Activated CD8-positive, alpha-beta memory T cell treated with anti-CD3 and anti-CD28 coated beads for 48 hours (primary cell): Measurements from ENCODE around the gene CYP39A1.

Experiments
- DNase-seq, 3 experiments: peaks; one replicate each; pipeline ENCODE4 v3.0.0-alpha.2; 2020; ENCODE audit warnings: low read depth in 2 of 3, low spot score in 2 of 3

CYP39A1 gene

DNA sequence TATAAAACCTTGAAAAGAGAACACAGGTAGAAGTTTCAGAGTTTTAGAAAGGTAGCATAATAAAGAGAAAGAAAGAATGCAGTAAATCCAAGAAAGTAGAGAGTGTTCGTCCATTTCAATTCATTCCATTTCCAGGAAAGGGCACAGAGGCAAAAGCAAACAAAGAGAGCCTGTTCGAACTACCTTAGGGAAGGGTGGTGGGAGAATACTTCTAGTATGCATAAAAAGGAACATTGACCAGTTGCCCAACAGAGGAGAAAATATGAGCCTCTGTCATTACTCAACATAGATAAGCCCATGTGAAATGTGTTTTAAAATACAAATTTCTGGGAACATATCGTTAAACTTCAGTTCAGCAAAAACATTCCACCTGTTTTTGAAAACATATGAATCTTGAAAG lies 60.6 kb downstream of the CYP39A1 start:
- DNase-seq = no peak

DNA sequence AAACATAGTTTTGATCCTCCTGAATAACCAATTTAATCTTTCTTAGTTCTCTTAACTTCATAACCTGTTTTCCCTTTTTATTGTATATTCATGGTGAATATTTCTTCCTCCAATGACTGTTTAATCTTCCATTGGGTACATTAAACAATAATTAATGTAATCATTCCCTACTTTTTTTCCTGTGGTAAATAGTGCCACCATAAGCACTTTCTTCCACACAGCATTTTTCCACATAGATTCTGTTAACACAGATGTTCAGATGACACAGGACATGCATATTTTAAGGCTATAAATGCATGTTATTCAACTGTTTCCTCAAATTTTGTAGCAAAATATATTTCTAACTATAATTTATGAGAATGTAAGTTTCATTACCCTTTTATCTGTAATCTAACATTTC lies 61.9 kb downstream of the CYP39A1 start:
- DNase-seq = no peak

DNA sequence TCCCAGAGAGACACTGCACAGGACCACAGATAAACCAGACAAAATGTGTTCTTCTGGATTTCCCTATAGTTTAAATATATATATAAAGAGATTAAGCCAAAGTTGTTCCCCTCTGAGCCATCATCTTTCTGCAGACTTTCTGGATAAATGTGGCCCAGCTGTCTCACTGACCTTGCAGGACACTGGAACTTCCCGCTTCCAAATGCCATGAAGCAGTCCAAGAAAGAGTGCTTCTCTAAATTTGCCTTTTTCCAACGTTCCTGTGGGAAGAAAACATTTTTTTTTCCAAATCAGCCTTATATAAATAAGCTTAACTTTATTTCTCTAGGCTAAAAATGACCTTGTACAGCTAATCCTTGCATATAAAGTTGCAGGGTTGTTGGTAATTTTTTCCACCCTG lies 65.7 kb downstream of the CYP39A1 start:
- no peak for DNase-seq

DNA sequence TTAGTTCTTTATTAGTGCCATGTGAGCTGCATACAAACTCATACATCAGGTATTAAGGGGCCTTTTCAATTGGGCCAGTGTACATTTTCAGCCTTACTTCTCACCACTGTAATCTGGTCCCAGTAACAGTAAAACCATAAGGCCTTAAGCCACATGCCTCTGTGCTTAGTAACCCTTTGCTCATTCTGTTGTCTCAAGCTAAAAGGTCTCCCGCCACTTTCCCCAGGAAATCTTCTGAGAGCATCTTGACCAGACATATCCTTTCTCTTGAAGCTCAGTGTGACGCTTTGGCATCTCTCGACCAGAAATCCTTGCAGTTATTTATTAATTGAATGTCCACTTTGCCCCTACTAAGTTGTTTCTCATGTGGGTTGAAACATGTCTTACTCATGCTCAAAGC lies 68.0 kb downstream of the CYP39A1 start:
- DNase-seq = no peak

DNA sequence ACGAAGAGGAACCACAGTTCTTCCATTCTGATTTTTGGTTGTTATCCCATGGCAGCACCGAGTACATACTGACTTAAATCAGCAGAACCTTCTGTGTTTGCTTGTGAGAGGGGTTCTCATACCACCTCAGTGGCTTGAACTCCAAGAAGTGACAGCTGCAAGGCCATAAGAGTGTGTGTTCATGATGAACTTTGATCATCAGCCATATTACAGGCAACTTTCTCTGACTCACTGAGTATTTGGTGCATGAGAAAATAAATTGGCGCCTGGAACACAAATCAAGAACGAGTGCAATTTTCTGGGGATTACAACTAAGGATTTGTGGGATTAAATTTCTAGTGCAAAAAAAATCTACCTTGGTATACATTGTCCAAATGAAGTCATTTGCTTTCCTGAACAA lies 68.9 kb downstream of the CYP39A1 start:
- no peak for DNase-seq

DNA sequence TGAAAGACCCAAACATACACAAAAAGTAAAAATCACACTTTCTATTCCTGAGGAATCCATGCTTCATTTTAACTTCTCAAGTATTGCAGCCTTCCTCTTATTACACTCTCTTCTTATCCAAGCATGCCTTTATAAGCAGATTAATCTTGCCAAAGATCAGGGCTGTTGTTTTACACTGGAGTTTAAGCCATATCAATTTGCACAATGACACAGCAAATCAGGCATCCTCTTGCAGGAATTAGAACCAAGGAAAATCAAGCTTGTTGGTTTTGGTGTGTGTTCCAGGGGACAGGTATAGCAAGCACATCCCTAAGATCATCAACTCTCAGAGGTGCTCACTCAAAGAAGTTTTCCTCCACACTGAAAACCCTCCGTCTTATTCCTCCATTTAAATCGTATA lies 69.5 kb downstream of the CYP39A1 start:
- DNase-seq = no peak

DNA sequence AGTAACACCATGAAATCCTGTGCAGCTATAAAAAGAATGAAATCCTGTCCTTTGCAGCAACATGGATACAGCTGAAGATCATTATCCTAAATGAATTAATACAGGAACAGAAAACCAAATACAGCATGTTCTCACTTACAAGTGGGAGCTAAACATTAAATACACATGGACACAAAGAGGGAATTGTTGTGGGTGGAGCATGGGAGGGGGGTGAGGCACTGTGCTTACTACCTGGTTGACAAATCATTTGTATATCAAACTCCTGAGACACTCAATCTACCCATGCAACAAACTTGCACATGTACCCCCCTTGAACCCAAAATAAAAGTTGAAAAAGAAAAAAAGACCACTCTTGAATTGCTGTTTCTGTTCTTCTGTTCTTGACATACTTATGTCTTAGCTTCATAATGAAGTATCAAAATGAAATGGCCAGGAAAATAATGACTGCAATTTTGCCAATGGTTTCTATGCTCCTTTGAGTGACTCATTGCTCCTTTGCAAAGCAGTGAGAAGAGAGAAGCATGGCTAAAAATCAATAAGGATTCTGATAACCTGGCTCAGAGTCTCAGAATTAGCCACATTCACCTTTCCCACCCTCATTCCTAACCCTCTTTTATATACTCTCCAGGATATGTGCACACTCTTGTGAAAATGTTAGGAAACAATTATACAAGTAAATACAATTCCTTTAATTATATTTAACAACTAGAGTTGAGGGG lies 71.0 kb downstream of the CYP39A1 start:
- no peak for DNase-seq

DNA sequence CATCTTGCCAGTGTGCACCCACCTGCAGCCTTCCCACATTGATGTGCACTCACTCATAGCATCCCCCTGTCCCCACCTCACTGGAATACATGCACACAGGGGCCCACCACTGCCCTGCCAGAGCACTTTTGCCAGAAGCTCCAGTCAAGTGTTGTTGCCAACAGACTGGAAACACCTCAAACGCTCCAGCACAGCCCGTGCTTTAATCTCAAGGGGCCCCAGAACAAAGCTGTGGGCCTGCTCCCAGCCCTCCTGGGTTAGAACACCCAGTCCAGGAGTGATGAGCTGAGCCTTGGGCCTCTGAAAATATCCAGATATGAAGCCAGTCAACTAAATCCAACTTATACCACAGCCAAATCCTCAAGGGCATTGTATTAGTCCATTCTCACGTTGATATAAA lies 77.1 kb downstream of the CYP39A1 start:
- no peak for DNase-seq

DNA sequence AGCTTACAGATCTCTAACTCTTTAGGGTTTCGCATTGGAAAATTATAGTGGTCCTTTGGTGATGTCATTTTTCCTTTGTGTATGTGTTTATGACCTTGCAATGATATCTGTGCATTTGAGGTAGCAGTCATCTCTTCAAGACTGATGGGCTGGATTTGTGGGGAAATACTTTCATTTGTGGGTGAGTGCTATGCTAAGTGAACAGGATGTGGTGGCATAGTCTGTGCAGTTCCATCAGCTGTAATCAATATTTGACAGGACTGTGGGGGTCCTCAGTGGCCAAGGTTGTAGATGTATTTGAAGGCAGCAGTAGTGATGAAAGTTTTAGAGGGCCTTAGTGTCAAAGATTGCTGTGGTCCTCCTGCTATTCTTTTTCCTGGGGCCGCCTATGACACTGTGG lies 79.5 kb downstream of the CYP39A1 start:
- no peak for DNase-seq

DNA sequence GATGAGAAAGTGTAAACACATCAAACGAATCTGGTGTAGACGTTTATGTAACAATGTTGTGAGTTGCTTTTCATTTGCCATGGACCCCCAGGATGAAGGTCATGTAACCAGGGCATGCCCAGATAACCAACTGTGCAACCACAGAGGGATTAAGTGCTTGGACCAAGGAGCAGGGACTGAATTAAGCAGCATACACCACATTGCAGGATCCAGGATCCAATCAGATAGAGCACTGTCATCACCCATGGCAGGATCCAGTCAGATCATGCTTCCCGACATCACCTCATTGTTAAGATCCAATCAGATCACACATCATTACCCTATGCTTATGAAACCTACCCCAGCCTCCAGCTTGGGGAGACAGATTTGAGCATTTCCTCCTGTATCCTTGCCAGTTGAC lies 87.1 kb downstream of the CYP39A1 start:
- no peak for DNase-seq

DNA sequence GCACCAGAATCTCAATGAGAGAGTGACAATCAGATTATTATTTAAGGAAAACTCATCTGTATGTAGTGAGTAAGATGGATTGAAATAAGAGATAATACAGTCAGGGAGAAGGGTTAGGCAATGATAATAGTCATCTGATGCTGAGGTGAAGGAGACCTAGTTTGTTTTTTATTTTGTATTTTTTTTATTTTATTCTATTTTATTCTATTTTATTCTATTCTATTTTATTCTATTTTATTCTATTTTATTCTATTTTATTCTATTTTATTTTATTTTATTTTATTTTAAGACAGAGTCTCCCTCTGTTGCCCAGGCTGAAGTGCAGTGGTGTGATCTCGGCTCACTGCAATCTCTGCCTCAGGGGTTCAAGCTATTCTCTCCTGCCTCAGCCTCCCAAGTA lies 88.7 kb downstream of the CYP39A1 start:
- no peak for DNase-seq

DNA sequence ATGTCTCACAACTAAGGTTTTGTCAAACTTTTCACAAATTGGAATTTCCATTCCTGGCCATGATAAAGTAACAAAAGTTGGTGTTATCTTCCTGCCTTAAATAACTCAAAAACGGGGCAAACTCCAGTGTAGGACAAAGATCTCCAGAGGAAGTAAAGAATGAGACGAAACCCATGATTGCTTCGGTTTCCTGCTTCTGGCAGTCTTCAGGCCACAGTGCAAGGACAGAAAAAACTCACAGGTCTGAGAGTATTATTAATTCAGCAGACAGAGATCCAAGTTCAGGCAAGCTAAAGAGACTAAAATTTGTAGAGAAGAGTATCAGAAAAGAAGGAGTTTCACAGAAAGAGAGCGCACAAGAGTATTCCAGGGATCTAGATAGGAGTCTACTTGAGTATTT lies 96.6 kb downstream of the CYP39A1 start:
- DNase-seq = no peak

DNA sequence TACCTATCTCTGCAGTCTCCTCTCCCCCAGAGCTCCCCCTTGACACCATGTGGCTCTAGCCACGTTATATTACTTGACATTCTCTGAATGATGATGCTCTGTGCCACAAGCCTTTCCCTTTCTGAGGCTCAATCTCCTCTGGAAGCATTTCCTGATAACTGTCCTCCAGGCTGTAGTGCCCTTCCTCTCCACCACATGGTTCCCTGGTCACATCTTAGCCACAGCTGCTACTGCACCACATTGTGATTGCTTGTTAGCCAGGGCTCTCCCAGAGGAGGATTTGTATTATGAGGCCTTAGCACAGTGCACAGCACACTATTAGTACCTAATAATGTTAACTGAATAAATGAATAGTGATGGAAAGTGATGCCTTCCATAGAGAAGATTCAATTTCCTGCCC lies 97.5 kb downstream of the CYP39A1 start:
- no peak for DNase-seq

DNA sequence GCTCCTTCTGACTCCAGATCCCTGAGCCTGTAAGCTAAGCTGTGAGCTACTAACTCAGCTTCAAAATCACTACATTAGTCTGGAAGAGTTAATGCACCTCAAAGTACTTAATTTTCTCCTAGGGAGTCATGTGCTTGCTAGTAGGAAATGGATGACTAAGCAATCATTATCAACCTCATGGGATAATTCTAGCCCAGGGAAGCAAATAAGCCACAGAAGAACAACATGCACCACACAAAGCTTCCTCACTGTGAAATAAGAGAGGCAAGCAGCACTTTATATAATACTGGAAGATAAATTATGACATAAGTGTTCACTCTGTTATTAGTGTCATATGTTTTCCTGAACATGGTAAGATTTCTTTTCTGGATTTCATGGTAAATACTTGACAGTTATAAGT lies 103.5 kb downstream of the CYP39A1 start:
- DNase-seq = no peak

DNA sequence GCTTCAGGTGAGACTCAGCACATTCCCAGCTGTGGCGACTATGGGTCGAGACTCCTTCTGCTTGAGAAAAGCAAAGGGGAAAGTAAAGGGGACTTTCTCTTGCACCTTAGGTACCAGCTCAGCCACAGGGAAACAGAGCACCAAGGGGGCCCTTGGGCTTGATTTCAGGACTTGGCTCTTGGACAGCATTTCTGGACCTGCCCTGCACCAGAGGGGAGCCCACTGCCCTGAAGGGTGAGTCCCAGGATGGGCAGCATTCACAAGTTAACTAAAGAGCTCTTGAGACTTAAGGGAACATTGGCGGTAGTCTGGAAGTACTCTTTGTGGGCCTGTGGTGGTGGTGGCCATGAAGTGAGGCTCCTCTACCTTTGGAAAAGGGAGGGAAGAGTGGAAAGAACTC lies 111.1 kb downstream of the CYP39A1 start:
- no peak for DNase-seq

DNA sequence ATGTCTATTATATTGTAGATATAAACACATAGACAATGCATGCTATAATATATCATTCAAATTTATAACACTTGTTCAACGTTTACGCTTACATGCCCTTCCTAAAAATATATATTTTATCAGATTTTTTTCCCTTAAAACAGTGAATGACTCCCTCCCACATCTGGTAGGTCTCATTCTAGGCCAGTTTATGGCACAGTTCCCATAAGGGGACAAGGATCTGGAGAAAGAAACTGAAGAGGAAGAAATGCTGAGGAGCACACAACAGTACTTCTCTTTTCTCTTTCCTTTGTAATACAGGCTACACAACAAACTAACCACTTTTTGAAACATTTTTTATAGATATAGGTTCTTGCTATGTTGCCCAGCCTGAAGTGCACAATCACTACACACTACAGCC lies 112.8 kb downstream of the CYP39A1 start:
- DNase-seq = no peak

DNA sequence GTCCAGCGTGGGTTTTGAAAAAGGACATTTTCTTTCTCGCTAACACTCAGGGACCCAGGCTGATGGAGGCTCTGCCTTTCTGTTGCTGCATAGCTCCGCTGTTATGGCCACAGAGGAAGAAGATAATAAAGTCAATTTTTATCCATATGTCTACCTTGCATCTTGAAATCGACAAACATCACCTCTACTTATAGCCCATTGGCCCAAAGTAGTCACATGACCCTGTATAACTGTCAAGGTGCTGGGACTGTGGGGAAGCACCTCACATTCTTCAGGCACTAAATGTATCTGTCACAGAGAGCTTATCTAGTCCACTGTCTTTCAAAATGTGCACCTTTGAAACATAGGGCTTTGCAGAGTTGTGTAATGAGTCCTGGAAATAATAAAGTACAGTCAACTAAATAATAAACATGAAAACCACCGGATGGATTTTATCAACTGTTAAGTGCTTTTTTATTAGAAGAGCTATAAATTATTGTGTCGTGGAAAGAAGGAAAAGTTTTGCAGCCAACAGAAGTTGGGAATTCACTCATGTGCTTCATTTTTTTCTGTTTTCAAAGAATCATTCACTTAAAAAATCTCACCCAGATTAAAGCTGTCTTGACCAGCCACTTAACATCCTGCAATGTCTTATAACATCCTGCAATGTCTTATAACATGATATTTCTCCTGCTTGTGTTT lies 113.7 kb downstream of the CYP39A1 start:
- DNase-seq = no peak

DNA sequence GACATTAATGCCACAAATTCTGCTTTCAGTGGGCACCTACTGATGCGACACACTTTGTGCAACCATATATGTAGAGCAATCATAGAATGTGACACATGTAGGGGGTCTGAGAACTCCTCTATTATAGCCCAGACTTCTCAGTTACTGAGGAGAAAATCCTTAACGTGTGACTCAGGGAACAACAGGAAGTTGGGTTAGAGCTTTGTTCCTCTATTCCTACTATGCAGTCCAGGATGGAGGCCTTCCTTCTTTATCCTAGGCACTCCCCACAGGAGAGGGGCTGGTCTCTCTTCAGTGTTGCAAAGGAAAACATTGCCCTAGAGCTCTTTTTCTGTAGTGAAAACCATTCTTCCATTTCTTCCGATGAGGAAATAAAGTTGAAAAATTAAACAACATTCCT lies 121.7 kb downstream of the CYP39A1 start:
- no peak for DNase-seq

DNA sequence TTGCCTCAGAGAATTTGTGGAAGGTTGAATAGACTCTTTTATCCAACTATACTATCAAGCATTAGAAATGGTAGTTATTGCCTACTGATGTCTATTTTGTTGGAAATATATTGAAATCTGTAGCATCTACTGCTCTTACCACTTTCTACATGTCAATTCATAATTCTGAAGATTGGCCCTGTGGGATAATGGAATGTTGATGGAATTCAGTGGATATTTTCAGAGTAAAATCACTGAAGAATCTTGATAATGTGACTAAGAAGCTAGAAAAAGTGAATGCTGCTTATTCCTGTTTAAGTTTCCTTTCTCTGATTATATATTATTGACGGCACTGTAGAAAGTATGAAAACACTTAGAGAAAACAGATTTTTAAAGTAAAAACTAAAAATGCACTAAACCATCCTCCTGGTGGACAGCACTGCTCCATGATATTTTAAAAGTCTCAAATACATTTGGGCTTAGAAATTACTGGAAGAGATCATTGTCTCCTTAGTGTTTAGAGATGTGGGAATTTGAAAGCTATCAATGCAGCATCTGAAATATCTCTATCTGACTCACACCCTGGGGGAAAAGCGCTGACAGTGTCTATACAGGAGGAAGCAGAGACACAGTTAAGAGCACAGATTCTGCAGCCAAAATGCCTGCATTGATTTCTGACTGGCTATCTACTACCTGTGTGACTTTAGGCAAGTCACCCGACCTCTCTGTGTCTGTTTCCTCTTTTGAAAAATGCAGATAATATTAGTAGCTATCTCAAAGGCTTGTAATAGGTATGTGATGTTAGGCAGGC lies 123.5 kb downstream of the CYP39A1 start:
- no peak for DNase-seq

DNA sequence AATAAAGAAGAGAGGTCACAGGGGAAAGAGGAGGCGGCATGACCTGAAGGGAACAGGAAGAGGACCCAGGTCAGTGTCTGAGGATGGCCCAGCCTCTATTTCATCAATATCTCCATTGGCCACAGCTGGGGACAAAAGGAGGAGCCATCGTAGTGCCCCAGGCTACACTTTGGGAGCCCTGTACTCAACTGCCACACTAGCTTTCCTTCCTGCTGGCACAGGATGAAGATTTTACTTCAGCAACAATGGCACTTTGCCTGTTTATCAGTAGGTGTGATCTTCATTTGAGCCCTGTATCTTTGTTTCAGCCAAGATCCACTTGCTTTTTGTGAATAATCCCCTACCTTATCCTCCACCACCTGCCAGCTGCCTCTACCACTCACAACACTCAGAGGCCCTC lies 126.0 kb downstream of the CYP39A1 start:
- DNase-seq = no peak

DNA sequence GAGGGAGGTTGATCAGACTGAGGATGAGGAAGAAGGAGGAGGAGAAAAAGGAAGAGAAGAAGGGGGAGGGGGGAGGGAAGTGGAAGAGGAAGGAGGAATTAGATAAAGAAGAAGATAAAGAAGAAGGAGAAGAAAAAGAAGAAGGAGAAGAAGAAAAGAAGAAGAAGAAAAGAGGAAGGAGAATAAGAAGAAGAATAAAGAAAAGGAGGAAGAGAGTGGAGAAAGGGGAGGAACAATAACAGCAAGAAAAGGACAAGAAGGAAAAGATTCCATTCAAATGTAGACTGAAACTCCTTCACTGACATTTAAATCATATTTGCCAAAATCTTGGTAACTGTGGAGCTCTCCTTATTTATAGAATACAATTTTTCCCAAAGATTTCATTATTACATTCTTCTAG lies 127.0 kb downstream of the CYP39A1 start:
- DNase-seq = no peak

DNA sequence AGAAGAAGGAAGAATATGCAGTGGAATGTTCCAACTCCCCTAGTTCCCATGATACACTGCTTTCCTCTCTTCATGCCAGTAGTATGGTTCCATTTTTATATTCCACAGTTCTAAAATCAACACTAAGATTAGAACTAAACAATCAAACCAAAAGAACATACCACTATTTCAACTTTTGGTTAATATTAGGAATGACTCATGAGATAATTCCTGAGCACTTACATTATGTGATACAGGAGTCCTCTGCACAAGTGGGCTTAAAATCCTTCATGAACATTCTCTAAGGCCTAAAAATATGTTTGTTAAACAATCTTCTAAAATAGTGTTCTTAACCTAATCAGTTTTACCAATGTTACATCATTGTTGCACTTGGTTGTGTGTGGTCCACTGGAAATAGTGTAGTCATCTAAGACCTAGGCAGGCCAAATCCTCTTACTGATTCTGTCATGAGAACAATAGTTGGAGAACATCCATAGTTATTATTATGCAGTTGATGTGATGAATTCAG lies 131.1 kb downstream of the CYP39A1 start:
- no peak for DNase-seq
